NCI-H2107 (cell line): ENCODE measurements around the gene PCDHGA1.

ENCODE experiments used
- DNase-seq: peaks from one replicate; lab custom pipeline; 2025; lab: John Stamatoyannopoulos, UW

PCDHGA1 gene

DNA sequence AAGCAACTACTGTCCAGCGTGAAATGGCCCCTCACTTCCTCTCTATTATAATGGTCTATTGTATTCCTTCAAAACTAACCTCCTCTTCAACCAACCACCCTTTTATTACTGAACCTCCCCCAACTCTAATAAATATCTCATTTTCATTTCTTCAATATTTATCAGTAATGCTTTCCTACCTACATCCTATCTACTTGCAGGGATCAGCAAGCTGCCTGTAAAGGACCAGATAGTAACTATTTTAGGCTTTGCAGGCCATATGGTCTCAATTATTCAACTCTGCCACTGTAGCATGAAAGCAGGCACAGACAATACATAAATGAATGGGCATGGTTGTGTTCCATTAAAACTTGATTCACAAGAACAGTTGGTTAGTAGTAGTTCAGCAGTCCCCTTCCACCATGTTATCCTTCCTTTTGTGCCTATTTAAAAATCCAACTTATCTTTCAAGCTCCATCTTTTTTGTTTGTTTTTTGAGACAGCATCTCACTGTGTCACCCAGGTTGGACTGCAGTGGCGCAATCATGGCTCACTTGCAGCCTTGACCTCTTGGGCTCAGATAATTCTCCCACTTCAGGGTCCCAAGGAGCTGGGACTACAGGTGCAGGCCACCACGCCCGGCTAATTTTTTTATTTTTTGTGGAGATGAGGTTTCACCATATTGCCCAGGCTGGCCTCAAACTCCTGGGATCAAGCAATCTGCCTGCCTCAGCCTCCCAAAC is 204.3 kb downstream of the PCDHGA1 start:
- no peak for DNase-seq

DNA sequence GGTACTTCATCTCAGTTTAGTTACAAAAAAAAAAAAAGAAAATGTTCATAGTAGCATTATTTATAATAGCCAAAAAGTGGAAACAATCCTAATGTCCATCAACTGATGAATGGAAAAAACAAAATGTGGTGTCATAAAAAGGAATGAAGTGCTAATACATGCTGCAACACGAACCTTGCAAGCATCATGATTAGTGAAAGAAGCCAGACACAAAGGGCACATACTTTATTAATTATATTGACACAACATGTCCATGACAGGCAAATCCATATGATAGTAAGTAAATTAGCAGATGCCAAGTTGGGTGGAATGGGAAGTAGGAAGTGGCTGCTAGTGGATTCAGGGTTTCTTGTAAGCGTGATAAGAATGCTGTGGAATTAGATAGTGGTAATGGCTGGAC is 212.7 kb downstream of the PCDHGA1 start:
- no peak for DNase-seq

DNA sequence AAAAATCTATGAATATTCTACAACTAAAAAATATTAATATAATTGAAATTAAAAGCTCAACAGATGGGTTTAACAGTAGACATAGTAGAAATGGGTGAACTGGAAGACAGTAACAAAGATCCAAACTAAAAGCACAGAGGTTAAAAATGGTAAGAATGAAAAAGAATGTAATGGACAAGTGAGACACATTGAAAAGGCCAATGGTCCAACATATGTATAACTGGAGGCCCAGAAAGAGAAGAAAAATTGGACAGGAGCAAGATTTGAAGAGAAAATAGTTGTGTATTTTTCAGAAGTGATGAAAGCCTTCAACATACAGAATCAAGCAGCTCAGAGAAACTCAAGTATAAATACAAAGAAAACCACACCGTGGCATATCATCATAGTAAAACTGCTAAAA is 217.2 kb downstream of the PCDHGA1 start:
- no peak for DNase-seq

DNA sequence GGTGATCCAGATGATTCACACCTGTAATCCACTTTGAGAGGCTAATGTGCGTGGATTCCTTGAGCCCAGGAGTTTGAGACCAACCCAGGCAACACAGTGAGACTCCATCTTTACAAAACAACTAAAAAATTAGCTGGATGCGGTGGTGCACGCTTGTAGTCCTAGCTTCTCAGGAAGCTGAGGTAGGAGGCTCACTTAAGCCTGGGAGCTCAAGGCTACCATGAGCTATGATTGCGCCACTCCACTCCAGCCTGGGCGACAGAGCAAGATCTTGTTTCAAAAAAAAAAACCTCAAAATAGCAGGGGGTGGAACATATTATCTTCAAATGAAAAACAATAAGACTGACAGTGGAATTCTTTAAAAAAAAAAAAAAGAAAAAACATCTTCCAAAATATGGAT is 217.6 kb downstream of the PCDHGA1 start:
- no peak for DNase-seq

DNA sequence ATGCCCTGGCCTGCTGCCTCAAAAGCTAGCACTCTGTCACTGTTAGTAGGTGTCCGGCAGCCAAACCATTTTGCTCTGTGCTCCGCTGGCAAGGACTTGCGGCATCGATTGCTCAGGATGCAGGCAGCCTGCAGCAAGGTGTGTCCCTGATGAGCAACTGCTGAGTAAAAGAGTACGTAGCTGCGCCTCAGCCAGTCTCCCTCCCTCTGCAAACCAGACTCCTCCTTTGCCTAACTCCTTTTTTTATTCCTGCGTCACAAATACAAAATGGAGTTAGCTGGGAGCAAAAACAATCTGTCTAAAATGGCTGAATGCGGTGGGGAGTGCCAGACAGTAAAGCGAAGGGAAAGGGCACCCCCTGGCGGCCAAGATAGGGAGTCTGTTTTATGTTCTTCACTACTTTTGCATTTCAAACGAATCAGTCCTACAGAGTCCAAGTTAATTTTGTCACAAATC is 227.4 kb downstream of the PCDHGA1 start:
- DNase-seq, result peak; percentile 80

DNA sequence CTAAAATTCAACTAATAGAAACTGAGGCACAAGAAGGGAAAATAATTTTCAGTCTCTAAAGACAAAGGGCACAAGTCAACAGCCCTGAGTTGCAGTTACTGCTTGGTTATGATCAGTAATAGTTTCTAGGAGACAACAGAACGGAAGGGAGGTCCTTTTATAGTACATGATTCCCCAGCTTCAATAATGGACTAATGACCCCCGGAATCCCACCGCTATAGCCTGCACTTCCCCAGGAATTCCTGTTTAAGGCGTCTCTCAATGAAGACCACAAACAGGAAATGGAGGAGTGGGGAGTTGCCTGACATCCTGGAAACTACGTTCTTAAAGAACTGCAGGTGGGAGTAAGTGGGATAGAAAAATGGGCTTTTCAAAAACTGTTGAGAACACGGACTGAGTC is 227.8 kb downstream of the PCDHGA1 start:
- DNase-seq, result no peak

DNA sequence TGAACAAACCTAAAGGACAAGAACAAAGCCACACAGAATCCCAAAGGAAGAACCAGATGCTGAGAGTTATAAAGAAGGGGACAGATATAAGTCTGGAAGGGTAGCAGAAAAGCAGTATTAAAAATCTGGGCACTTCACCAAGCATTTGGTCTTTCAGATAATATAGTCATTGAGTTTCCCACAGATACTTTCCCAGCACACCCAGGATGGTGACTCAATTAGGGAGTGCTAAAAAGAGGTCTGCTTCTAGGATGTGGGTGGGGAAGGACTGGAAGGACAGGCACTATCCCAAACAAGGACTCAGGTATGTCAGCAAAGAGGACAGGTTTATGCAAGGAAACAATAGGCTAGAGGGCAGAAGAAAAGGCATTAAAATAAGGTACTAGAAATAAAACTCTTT is 229.1 kb downstream of the PCDHGA1 start:
- DNase-seq, result no peak

DNA sequence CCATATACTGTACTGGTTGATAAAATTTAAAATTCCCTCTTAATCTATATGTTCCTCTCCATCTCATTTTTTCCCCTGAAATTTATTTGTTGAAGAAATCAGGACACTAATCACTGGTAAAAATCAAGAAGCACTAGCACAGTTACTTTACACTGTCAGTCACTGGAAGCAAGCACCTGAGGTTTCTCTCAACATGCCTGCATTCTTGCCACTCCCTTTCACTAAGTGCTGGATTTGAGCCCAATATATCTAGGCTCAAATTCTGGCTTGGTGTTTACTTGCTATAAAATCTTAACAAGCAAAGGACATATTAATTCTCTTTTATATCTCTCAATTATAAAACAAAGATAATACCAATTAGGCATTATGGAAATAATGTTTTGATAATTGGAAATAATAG is 229.8 kb downstream of the PCDHGA1 start:
- peak; percentile 17 for DNase-seq

DNA sequence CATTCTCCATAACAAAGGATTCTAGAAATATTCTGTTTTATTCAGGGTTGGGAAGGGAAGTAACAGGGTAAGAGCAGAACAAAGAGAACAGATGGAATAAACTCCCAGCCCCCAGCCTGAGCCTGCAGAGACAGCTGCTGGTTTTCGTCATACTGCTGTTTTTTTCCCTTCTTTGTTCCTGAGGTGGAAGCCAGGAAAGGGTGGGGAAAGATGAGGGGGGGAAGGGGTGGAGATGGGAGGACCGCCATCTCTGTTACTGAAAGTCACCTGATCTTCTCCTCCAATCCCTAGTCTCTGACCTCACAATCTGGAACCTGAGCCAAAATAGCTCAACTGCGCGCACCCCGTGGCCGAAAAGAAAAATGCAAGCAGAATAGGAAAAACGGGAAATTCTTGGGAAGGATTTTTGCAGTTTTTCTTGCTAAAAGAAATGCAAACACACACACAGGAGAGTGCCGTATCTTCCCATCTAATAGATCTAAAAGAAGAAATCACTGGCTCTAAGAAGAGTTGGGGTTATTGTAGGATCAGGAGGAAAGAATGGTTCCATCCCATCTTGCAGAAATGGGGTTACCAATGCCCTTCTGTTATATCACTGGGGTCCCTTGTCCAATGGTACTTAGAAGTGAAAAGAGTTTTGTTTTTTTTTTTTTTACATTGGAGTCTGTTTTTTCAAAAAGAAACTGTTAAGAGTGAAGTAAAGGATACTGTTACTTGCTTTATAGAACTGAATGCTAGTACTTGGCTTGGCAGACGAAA is 230.6 kb downstream of the PCDHGA1 start:
- DNase-seq, result peak; percentile 73
